GM19025 (cell line): ENCODE results near the gene CHRNA5.

Experiments
- ATAC-seq: cut with Tn5 transposase; IDR thresholded peaks from one replicate; pipeline ENCODE4 v1.9.1; 2021; ENCODE audit warnings: mild to moderate bottlenecking, low read depth, moderate library complexity; ENCODE audit not compliant: unreplicated experiment

Gene CHRNA5

DNA sequence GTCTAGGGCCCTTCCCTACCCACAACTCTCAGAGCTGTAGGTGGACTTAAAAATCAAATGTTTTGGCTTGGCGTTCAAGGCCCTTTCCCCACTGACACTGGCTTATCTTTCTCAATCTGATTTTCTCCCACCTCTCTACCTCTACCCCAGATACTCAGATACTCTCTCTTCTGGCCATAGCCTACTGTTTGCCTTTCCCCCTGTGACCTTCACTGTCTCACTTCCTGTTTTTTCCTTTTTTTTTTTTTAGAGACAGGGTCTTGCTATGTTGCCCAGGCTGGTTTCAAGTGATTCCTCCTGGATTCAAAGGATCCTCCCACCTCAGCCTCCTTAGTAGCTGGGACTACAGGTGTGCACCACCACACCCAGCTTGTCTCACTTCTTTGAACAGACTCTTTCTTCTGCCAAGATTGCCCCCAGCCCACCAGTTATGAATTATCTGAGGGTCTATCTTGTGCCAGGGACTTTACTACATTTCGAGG, 71.1 kb downstream of the CHRNA5 start:
- no peak for ATAC-seq

DNA sequence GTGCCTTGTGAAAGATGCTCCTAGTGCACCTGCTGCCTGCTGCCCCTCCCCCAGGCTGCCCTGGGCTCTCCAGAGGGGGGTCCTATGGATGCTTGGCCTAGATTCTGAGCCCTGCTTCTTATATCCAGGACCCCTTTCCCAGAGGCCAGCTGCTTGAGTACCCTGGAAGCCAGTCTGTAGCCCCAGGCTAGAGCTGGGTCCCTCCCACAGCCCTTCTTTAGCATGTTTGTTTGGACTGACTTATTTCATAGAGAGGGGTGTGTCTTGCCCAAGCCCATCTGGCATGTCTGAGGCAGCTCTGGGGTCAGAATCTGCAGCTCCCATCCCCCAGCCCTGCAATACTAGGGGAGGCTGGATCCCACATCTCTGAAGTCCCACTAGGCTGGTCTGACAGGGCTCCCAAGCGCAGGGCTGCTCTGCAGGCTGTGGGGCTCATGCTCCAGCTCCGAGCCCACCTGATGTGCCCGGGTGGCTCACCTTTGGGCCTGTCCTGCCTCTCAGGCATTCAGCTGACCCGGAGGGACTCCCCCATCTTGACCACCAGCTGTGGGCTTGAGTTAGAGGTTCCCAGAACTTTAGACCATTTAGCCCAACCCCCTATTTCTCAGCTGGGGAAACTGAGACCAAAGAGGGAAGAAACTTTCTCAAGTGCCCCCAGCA, 72.6 kb downstream of the CHRNA5 start:
- no peak for ATAC-seq

DNA sequence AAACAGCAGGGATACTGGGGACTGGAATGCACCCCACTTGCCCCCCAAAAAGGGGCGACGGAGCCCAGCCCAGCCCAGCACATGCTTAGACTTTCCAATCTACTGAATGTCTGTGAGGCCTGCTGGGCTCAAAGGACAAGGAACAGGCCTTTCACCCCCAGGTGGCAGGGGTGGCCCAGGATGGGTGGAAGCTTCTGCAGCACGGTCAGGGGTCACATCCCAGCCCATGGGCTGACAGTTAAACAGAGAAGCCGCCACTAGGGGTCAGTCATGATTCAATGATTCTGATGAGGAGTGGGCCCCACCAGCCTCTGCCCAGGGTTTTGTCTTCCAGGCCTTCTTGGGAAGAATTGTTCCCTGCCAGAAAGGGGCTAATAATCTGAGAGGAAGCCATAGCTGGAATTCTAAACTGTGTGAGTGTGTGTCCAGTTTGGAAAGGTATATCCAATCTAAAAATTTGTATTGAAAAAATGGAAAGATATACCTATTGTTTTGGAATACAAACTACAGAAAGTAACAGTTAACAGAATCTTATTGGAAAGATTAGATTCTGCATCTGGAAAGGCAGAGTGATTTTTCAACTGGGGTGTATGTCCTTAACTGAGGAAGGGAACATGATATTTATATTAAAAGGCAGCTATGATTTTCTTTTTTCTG, 73.5 kb downstream of the CHRNA5 start:
- ATAC-seq, result no peak

DNA sequence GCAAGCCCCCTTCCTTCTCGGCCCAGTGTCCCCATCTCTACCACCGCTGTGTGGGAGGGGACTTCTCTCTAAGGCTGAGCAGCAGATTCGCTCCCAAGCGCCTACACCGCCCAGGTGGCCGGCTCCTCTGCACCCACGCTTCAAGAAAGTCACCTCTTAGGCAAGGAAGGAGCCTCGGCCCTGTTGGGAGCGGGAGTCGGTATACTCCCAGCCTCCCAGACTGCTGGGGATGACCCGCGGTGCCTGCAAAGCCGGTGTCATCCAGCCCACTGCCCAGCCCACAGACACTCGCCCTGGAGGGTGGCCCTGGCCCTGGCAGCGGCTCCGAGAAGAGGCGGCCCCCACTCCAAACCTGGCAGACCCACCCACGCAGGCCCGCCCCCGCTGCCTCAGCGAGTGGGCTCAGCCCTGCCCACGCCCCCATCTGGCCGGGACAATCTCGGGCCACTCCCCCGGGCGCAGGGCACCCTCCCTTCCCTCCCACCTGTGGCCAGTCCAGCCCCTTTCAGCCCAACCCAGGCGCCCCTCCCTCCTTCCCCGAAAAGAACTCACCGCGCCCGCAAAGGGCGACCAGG, 75.3 kb downstream of the CHRNA5 start:
- ATAC-seq, result no peak

DNA sequence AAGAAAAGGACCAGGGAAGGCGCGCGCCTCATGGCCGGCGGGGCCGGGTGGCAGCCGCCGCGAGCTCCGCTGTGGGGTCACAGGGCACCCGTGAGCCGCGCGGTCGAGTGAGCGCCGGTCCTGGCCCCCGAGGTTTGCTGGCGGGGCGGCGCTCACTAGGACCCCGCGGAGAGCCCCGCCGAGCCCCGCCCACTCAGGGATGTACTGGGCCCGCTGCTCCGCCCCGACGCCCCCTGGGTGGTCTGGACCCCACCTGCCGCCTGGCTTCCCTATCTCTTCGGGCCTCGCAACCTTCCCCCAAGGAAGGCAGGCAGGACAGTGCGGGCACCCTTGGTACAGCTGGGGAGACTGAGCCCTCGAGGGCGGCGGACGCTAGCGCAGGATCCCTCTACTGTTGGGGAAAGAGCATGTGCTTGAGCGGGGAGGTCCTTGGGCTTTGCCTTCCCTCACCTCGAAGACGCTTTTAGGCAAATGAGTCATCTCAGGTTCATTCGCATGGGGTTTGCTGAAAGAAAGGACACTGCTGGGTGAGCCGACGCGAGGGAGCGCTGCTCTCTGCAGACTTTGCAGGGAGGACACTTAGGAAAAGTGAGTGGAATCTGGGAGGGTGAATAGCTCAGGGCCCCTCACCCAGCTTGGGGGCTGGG, 75.9 kb downstream of the CHRNA5 start, which contains the start of gene CHRNB4:
TSS of gene CHRNB4 (minus strand) at position 109 of the 647 bp plus-strand sequence. CDS start at position 32, 77 bp downstream.
- no peak for ATAC-seq

DNA sequence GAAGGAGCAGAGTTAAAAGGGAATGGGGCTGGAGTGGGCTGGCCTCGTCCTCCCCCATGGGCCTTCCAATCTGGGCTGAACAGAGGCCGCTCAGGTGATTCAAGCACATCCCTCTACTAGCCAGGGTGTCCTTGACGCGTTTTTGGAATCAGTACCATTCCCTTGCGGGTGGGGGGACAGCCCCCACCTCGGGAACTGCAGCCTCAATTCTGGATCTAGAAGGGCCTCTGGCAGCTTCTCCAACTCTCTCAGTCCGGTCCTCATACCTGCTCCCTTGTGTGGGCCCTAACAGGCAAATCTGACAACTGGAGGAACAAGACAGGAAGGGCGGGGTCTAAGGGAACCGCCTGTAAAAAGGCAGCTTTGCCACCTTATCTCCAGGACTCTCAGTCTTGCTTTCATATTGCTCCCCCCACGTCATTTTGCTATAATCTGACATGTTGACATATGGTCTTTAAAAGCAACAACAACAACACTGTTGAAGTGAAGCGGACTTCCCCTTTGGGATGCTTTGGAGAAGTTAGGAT, 76.5 kb downstream of the CHRNA5 start:
- no peak for ATAC-seq

DNA sequence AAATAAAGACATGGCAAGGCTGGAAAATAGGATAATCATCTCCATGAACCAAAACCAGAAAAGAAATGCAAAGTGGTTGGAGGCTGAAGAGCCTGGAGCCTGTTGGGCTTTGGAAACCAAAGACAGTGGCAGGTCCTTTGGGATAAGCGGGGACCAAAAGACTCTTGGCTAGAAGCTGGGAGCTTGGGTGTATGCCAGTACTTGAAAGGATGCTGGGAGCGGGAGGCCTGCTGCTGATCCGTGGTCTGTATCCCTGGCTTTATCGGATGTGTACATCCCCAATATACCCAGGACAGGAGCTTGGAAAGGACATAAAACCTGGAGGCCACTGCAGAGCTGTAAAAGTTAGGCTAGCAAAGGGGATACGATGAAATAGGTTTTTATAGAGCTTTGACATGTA, 77.0 kb downstream of the CHRNA5 start:
- no peak for ATAC-seq
